Peyer's patch (tissue), 4 donors: ENCODE data around the gene TMCO4. TPM values are rescaled to one million over a fixed set of nuclear protein-coding genes. Genes with fewer than 3 reads are reported as not detected.

ENCODE experiments used
- DNase-seq, 3 donors: peaks; one replicate each; pipeline ENCODE4 v3.0.0-alpha.2; 2017 to 2019
- H3K27ac ChIP-seq, 4 donors: fragments of 200-600 bp; sonication (generic); one replicate each; pipeline ENCODE4 v1.5.1; 2016 to 2019
- H3K27me3 ChIP-seq, 2 donors: fragments of 200-600 bp; sonication (generic); one replicate each; pipeline ENCODE4 v1.5.1; 2019
- H3K36me3 ChIP-seq, 3 donors: fragments of 200-600 bp; sonication (generic); one replicate each; pipeline ENCODE4 v1.5.1; 2016 to 2019
- H3K4me1 ChIP-seq, 4 donors: fragments of 200-600 bp; sonication (generic); one replicate each; pipeline ENCODE4 v1.5.1; 2016 to 2019
- H3K4me3 ChIP-seq, 4 donors: fragments of 200-600 bp; sonication (generic); 1 replicate in 3 of 4; 2 replicates in 1 of 4; pipeline ENCODE4 v1.5.1; 2016 to 2019; ENCODE audit warnings: mild to moderate bottlenecking in 1 of 4
- H3K9me3 ChIP-seq, 4 donors: fragments of 200-600 bp; sonication (generic); one replicate each; pipeline ENCODE4 v1.5.1; 2016 to 2019; ENCODE audit warnings: mild to moderate bottlenecking in 1 of 4
- POLR2A ChIP-seq, 2 donors: fragments of 450-650 bp; IDR thresholded peaks; one replicate each; pipeline ENCODE4 v1.5.1; 2017; ENCODE audit warnings: antibody characterized with exemption in 2 of 2, mild to moderate bottlenecking in 2 of 2, moderate library complexity in 2 of 2
- total RNA-seq, 4 donors: library from RNA; depleted of rRNA; stranded (reverse); fragments of >200 nt; gene quantifications; one replicate each; pipeline ENCODE4 v1.1.0, GENCODE V29; 2016
- TF ChIP-seq, protein P1 (sequence below), 6 experiments: fragments of 450-650 bp in 4 of 6; fragments of 200-600 bp in 2 of 6; sonication (generic) in 1 of 6; IDR thresholded peaks; one replicate each; pipeline ENCODE4 v1.5.1; 2017 to 2019; ENCODE audit warnings: antibody characterized with exemption in 6 of 6, mild to moderate bottlenecking in 3 of 6, moderate library complexity in 1 of 6

TMCO4 gene
- total RNA-seq, 4 donors from 2014 or later: 13.5 to 40.4 (median 26.1) TPM

DNA sequence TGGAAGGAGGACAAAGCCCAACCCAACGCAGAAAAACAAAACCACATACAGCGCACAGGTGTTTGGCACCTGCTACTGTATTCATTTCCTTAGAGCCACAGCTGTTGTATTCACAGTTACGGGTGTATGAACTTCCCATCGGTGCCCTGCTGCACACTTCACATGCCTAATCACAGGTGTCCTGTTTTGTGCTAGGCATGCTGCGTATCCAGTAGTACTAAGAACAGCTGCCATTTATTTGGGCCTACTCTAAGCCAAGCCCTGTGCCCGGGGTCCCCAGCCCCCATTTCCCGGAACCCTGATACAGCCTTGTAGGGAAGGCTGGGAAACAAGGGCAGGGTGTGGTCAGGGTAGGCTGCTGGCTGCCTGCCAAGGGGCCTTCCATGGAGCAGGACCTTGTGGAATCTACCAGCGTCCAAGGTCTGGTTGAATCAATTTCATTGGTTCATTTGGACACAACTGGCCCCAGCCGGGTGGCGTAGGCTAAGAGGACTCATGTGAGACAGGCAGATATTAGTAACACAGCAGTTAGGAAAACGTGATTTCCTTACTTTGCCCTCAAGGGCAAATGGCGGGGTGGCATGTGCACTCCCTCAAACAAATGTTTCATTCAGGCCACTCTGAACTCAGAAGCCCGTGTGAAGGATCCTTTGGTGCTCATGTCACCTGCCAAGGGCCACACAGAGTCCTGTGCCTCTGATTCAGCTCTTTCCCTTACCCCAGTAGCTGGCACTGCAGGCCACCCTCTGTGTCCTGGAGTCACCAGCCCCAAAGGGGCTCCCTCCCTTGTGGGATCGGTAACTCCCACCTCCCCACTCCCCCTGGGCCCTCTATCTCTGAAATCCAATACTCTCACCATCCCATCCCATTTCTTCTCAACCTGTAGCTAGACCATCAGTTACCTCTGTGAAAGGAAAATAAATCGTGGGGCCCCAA lies 16.4 kb upstream of the TMCO4 start:
- H3K9me3 ChIP-seq: no peaks in the 10 kb centered on the region
- no peaks in the 10 kb centered on the region for H3K27me3 ChIP-seq
- no peaks in the 10 kb centered on the region for H3K36me3 ChIP-seq
- peak overlapping the region in 3 of 4 donors; percentile 69 to 94 (median 89) for H3K27ac ChIP-seq
- peaks cover 0 to 22% (median 1%) of the 10 kb centered on the region in 4 donors for H3K4me1 ChIP-seq
- peak in 2 of 3 donors; percentile 91 to 92 for DNase-seq
- H3K4me3 ChIP-seq: no peak overlapping the region
- TF ChIP-seq, protein P1, sequence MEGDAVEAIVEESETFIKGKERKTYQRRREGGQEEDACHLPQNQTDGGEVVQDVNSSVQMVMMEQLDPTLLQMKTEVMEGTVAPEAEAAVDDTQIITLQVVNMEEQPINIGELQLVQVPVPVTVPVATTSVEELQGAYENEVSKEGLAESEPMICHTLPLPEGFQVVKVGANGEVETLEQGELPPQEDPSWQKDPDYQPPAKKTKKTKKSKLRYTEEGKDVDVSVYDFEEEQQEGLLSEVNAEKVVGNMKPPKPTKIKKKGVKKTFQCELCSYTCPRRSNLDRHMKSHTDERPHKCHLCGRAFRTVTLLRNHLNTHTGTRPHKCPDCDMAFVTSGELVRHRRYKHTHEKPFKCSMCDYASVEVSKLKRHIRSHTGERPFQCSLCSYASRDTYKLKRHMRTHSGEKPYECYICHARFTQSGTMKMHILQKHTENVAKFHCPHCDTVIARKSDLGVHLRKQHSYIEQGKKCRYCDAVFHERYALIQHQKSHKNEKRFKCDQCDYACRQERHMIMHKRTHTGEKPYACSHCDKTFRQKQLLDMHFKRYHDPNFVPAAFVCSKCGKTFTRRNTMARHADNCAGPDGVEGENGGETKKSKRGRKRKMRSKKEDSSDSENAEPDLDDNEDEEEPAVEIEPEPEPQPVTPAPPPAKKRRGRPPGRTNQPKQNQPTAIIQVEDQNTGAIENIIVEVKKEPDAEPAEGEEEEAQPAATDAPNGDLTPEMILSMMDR (IDR thresholded peaks at IDR 0.05): no peak
- peak in 1 of 2 donors; percentile 50 for TF ChIP-seq POLR2A (IDR thresholded peaks at IDR 0.05)

GRCh38 chr1:19814681-19815503 lies 15.2 kb upstream of the TMCO4 start, which contains the start of gene RNF186:
TSS of gene RNF186 (minus strand) at chr1:19815283. CDS start at chr1:19815101, 182 bp downstream.
- peak within 1 kb of the TSS in 3 of 4 donors; percentile 11 to 53 (median 53) for H3K4me3 ChIP-seq
- no peaks in the 10 kb centered on the region for H3K27me3 ChIP-seq
- H3K36me3 ChIP-seq: no peaks in the 10 kb centered on the region
- peak within 1 kb of the TSS in 3 of 4 donors; percentile 69 to 94 (median 89) for H3K27ac ChIP-seq
- peak in 2 of 3 donors; percentile 86 to 88 for DNase-seq
- peaks cover 0 to 29% (median 1%) of the 10 kb centered on the region in 4 donors for H3K4me1 ChIP-seq
- H3K9me3 ChIP-seq: no peaks in the 10 kb centered on the region
- TF ChIP-seq, protein P1 (IDR thresholded peaks at IDR 0.05): peak in 1 of 6 experiments; percentile 12
- peak; percentile 46 to 85 for TF ChIP-seq POLR2A (IDR thresholded peaks at IDR 0.05)

DNA sequence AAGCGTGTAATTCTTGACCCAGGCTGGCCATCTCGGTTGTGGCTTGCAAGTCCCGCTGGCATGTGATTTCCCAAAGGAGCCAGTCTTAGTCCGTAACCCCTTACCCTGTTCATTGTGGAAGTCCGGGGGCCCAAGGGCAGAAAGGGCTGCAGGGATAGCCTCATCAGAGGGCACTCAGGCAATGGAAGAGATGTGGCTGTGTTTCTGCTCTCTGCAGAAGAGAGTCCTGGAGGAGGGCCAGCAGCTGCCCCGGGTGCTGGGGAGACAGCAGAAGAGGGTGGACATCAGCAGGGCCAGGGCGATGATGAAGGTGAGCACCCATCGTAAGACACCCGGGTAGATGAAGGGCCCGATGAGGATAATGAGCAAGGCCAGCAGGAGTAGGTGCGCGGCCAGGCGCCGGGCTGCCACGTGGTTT lies 14.5 kb upstream of the TMCO4 start:
- DNase-seq: peak in 1 of 3 donors; percentile 51
- Histone ChIP-seq H3K27me3 (no peaks in the 10 kb centered on the region), H3K4me3 (peak overlapping the region in 3 of 4 donors; percentile 11 to 53 (median 53)), H3K4me1 (peaks cover 0 to 31% (median 1%) of the 10 kb centered on the region in 4 donors), H3K36me3 (no peaks in the 10 kb centered on the region), H3K9me3 (no peaks in the 10 kb centered on the region), H3K27ac (peak overlapping the region in 3 of 4 donors; percentile 69 to 94 (median 89))
- TF ChIP-seq, protein P1 (IDR thresholded peaks at IDR 0.05): no peak
- no peak for TF ChIP-seq POLR2A (IDR thresholded peaks at IDR 0.05)

DNA sequence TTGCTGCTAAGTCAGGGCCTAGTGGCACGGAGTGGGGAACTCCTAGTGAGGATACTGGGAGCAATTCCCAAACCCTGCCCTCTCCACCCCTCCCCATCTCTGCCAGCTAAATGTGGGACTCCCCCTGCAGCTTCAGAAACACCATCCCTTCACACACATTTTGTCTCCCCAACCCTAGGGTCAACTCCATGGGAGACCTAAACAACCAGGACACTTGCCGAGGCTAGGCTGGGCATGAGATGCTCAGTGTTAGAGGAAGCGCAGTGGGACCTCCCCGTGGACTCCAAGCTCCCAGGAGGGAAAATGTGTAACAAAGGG lies 13.9 kb upstream of the TMCO4 start:
- peak overlapping the region in 3 of 4 donors; percentile 69 to 94 (median 89) for H3K27ac ChIP-seq
- peak in 1 of 3 donors; percentile 57 for DNase-seq
- no peaks in the 10 kb centered on the region for H3K27me3 ChIP-seq
- H3K9me3 ChIP-seq: no peaks in the 10 kb centered on the region
- peak overlapping the region in 2 of 4 donors; percentile 22 to 53 for H3K4me3 ChIP-seq
- no peak for TF ChIP-seq POLR2A (IDR thresholded peaks at IDR 0.05)
- TF ChIP-seq, protein P1 (IDR thresholded peaks at IDR 0.05): no peak
- H3K36me3 ChIP-seq: no peaks in the 10 kb centered on the region
- peaks cover 0 to 31% (median 1%) of the 10 kb centered on the region in 4 donors for H3K4me1 ChIP-seq
